Mucosa of gallbladder (tissue), 1 donor: ENCODE results near the gene MYRIP. TPM values are rescaled to one million over a fixed set of nuclear protein-coding genes. Genes with fewer than 3 reads are reported as not detected.
"Not testable (repeated sequence)": the region's sequence is repeated elsewhere in the genome, so short reads cannot be mapped to it uniquely, and the experiment has no call there.

Source experiments
- DNase-seq: peaks from one replicate; pipeline ENCODE4 v3.0.0-alpha.2; 2020; ENCODE audit warnings: low spot score
- total RNA-seq: library from RNA; stranded (reverse); gene quantifications from one replicate; pipeline ENCODE4 v1.2.1, GENCODE V29; 2021
- donor health status: DM: no; HTN: no; CAD: no.

The MYRIP gene
- total RNA-seq, 1 donor from 2014 or later = 6.2 TPM

- no peak for DNase-seq
Measured at GRCh38 chr3:40237159-40237558, 427.8 kb downstream of the MYRIP start.

- no peak for DNase-seq
Measured at GRCh38 chr3:40237889-40238571, 428.6 kb downstream of the MYRIP start.

GRCh38 chr3:40240921-40241320, 431.5 kb downstream of the MYRIP start:
- DNase-seq = no peak

- no peak for DNase-seq
Measured at GRCh38 chr3:40242216-40242615, 432.8 kb downstream of the MYRIP start.

- no peak for DNase-seq
Measured at GRCh38 chr3:40242638-40243037, 433.2 kb downstream of the MYRIP start.

GRCh38 chr3:40243056-40243455, 433.6 kb downstream of the MYRIP start:
- DNase-seq = no peak

GRCh38 chr3:40247714-40248454, 438.5 kb downstream of the MYRIP start:
- DNase-seq = no peak

- DNase-seq = no peak
Measured at GRCh38 chr3:40248591-40248990, 439.2 kb downstream of the MYRIP start.

- no peak for DNase-seq
Measured at GRCh38 chr3:40249168-40249567, 439.8 kb downstream of the MYRIP start.

GRCh38 chr3:40254491-40254890, 445.1 kb downstream of the MYRIP start:
- no peak for DNase-seq

GRCh38 chr3:40254891-40255290, 445.5 kb downstream of the MYRIP start:
- no peak for DNase-seq

- no peak for DNase-seq
Measured at GRCh38 chr3:40255532-40255931, 446.1 kb downstream of the MYRIP start.

- no peak for DNase-seq
Measured at GRCh38 chr3:40258064-40258463, 448.7 kb downstream of the MYRIP start.

- DNase-seq = no peak
Measured at GRCh38 chr3:40258555-40258954, 449.1 kb downstream of the MYRIP start.

GRCh38 chr3:40262331-40262730, 452.9 kb downstream of the MYRIP start:
- no peak for DNase-seq

GRCh38 chr3:40264451-40264850, 455.0 kb downstream of the MYRIP start:
- DNase-seq = no peak

- no peak for DNase-seq
Measured at GRCh38 chr3:40265181-40265580, 455.8 kb downstream of the MYRIP start.

GRCh38 chr3:40267937-40268724, 458.7 kb downstream of the MYRIP start:
- no peak for DNase-seq

- DNase-seq = no peak
Measured at GRCh38 chr3:40268802-40269524, 459.6 kb downstream of the MYRIP start.

GRCh38 chr3:40278791-40279190, 469.4 kb downstream of the MYRIP start:
- DNase-seq = no peak

- DNase-seq = no peak
Measured at GRCh38 chr3:40281995-40282394, 472.6 kb downstream of the MYRIP start.

- not testable (repeated sequence) for DNase-seq
Measured at GRCh38 chr3:40283057-40283456, 473.6 kb downstream of the MYRIP start.
